ENCODE measurements around the gene DDB1. TPM values are rescaled to one million over a fixed set of nuclear protein-coding genes. Genes with fewer than 3 reads are reported as not detected.
A peak's percentile ranks its signal among the peaks of the same experiment; 100 is the strongest.

DDB1 gene
- total and polyA plus RNA-seq, 9 of the 15 experiments (the other 6 are each of a cell fraction or from before 2014, with no cell fraction given), result 172 to 361 (median 266) TPM

DNA sequence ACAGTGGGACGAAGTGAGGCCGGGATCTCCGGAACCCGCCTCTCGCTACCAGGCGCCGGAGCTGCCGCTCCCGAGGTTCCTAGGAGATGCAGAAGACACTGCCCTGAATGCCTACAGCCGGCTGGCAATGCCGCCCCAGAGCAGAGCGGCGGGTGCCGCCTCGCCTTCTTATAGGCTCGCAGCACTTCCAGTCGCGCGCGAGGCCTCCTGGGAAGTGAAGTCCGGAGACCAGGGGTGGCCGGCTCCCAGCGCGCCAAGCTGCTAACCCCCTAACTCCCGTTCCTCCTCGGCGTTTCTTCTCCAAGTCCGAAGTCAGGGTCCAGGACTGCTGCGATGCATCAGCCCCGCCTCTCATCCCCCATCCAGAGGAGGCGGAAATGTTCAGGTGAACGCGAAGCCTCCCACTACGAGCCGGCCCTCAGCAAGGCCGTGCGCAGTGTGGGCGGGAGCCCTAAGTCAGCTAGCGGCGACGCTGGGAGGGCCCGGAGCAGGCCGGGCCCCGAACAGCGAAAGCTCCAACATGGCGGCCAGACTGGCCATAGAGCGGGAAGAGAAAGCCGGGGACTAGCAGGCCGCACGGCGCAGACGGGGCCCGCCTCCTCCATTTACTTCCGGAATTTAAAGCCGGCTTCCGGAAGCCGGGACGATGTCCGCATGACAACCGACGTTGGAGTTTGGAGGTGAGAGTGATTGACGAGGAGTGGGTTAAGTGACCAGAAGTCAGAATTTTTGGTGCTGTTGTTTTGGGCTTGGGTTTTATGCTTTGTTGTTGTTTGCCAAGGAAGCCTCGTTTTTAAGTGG lies 29.0 kb upstream of the DDB1 start, which contains the start of the genes CYB561A3 and TMEM138 (continued):
- TF ChIP-seq, protein P1, sequence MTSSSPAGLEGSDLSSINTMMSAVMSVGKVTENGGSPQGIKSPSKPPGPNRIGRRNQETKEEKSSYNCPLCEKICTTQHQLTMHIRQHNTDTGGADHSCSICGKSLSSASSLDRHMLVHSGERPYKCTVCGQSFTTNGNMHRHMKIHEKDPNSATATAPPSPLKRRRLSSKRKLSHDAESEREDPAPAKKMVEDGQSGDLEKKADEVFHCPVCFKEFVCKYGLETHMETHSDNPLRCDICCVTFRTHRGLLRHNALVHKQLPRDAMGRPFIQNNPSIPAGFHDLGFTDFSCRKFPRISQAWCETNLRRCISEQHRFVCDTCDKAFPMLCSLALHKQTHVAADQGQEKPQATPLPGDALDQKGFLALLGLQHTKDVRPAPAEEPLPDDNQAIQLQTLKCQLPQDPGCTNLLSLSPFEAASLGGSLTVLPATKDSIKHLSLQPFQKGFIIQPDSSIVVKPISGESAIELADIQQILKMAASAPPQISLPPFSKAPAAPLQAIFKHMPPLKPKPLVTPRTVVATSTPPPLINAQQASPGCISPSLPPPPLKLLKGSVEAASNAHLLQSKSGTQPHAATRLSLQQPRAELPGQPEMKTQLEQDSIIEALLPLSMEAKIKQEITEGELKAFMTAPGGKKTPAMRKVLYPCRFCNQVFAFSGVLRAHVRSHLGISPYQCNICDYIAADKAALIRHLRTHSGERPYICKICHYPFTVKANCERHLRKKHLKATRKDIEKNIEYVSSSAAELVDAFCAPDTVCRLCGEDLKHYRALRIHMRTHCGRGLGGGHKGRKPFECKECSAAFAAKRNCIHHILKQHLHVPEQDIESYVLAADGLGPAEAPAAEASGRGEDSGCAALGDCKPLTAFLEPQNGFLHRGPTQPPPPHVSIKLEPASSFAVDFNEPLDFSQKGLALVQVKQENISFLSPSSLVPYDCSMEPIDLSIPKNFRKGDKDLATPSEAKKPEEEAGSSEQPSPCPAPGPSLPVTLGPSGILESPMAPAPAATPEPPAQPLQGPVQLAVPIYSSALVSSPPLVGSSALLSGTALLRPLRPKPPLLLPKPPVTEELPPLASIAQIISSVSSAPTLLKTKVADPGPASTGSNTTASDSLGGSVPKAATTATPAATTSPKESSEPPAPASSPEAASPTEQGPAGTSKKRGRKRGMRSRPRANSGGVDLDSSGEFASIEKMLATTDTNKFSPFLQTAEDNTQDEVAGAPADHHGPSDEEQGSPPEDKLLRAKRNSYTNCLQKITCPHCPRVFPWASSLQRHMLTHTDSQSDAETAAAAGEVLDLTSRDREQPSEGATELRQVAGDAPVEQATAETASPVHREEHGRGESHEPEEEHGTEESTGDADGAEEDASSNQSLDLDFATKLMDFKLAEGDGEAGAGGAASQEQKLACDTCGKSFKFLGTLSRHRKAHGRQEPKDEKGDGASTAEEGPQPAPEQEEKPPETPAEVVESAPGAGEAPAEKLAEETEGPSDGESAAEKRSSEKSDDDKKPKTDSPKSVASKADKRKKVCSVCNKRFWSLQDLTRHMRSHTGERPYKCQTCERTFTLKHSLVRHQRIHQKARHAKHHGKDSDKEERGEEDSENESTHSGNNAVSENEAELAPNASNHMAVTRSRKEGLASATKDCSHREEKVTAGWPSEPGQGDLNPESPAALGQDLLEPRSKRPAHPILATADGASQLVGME (CRISPR knock-in tag; IDR thresholded peaks at IDR 0.05), result no peak
- TF ChIP-seq PRPF4 (IDR thresholded peaks at IDR 0.05; ENCODE audit: insufficient read depth, low read depth, low read length, poor library complexity, severe bottlenecking) (no peak), PREB (CRISPR knock-in tag; IDR thresholded peaks at IDR 0.05) (0 out of 2 replicates have a peak, but pooled peaks have one; percentile 8), USF2 (CRISPR knock-in tag; IDR thresholded peaks at IDR 0.05) (no peak), SMARCA5 (IDR thresholded peaks at IDR 0.05) (no peak), SAFB (IDR thresholded peaks at IDR 0.05; ENCODE audit: borderline replicate concordance, low read depth, low read length) (no peak), ZNF431 (CRISPR knock-in tag; IDR thresholded peaks at IDR 0.05) (peak; percentile 71), ZNF274 (IDR thresholded peaks at IDR 0.05; ENCODE audit: borderline replicate concordance, low read depth, low read length) (no peak), ZNF695 (CRISPR knock-in tag; IDR thresholded peaks at IDR 0.05) (no peak), ZNF785 (CRISPR knock-in tag; IDR thresholded peaks at IDR 0.05) (no peak), ZNF282 (CRISPR knock-in tag; IDR thresholded peaks at IDR 0.05) (no peak), FOS (IDR thresholded peaks at IDR 0.05; ENCODE audit: extremely low read depth, insufficient read length) (no peak), FOXJ2 (tag; IDR thresholded peaks at IDR 0.05) (no peak), POLR2B (IDR thresholded peaks at IDR 0.05; ENCODE audit: low read depth, partially characterized antibody) (peak; percentile 85)
- TF ChIP-seq, protein P2, sequence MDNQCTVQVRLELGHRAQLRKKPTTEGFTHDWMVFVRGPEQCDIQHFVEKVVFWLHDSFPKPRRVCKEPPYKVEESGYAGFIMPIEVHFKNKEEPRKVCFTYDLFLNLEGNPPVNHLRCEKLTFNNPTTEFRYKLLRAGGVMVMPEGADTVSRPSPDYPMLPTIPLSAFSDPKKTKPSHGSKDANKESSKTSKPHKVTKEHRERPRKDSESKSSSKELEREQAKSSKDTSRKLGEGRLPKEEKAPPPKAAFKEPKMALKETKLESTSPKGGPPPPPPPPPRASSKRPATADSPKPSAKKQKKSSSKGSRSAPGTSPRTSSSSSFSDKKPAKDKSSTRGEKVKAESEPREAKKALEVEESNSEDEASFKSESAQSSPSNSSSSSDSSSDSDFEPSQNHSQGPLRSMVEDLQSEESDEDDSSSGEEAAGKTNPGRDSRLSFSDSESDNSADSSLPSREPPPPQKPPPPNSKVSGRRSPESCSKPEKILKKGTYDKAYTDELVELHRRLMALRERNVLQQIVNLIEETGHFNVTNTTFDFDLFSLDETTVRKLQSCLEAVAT (IDR thresholded peaks at IDR 0.05), result no peak; a peak in 1 of 4 replicates
- TF ChIP-seq, protein P3, sequence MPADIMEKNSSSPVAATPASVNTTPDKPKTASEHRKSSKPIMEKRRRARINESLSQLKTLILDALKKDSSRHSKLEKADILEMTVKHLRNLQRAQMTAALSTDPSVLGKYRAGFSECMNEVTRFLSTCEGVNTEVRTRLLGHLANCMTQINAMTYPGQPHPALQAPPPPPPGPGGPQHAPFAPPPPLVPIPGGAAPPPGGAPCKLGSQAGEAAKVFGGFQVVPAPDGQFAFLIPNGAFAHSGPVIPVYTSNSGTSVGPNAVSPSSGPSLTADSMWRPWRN (IDR thresholded peaks at IDR 0.05; ENCODE audit: low read depth), result no peak
